ENCODE data around the gene DHRS7B.

GRCh38 chr17:21129023-21129681 is 2.4 kb downstream of the DHRS7B start:
- TF ChIP-seq, protein P1, sequence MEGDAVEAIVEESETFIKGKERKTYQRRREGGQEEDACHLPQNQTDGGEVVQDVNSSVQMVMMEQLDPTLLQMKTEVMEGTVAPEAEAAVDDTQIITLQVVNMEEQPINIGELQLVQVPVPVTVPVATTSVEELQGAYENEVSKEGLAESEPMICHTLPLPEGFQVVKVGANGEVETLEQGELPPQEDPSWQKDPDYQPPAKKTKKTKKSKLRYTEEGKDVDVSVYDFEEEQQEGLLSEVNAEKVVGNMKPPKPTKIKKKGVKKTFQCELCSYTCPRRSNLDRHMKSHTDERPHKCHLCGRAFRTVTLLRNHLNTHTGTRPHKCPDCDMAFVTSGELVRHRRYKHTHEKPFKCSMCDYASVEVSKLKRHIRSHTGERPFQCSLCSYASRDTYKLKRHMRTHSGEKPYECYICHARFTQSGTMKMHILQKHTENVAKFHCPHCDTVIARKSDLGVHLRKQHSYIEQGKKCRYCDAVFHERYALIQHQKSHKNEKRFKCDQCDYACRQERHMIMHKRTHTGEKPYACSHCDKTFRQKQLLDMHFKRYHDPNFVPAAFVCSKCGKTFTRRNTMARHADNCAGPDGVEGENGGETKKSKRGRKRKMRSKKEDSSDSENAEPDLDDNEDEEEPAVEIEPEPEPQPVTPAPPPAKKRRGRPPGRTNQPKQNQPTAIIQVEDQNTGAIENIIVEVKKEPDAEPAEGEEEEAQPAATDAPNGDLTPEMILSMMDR (IDR thresholded peaks at IDR 0.05): peak; percentile 24 to 76 (median 62)
- TF ChIP-seq POLR2A (IDR thresholded peaks at IDR 0.05): no peak

Data from heart left ventricle (tissue), 13 donors.